ENCODE data around the gene SLC9A5.

The SLC9A5 gene

DNA sequence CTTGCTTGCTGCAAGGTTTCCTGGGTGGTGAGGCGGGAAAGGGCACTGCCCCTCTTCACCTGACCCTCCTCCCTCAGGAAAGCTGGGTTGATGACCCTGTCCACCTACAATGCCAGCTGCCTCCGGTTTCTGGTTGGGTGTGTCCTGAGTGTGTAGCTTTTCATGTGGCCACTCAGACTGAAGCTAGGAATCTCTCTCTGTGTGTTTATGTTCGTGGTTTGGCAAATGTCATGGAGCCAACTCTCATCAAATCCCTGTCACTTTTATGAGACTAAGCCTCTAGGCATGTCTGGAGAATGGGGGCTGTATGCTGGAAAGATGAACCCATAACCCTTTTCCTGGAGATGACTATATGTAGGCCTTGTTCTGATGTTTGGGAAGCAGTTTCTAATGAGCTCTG is 47.6 kb downstream of the SLC9A5 start (continued):
- TF ChIP-seq, protein P1, sequence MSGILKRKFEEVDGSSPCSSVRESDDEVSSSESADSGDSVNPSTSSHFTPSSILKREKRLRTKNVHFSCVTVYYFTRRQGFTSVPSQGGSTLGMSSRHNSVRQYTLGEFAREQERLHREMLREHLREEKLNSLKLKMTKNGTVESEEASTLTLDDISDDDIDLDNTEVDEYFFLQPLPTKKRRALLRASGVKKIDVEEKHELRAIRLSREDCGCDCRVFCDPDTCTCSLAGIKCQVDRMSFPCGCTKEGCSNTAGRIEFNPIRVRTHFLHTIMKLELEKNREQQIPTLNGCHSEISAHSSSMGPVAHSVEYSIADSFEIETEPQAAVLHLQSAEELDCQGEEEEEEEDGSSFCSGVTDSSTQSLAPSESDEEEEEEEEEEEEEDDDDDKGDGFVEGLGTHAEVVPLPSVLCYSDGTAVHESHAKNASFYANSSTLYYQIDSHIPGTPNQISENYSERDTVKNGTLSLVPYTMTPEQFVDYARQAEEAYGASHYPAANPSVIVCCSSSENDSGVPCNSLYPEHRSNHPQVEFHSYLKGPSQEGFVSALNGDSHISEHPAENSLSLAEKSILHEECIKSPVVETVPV (CRISPR knock-in tag; IDR thresholded peaks at IDR 0.05) = no peak
- TF ChIP-seq PPARA (CRISPR knock-in tag; IDR thresholded peaks at IDR 0.05; ENCODE audit: borderline replicate concordance) = no peak

DNA sequence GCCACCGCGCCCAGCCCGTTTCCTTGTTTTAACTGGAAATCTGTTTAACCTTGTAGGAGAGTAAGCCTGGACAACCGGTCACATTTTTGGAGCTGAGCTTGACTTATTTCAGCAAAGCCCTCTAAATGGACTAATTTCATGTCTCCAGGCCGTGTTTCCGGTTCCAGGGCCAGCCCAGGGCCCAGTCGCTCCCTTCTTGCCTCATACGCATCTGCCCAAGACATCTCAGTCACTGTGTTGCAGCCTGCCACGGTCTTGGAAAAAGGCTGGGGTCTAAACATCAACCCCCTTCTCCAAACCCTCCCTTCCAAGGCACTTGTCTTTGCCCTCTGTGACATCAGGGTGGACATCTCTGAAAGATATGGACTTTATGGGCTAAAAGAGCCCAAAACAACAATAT is 49.5 kb downstream of the SLC9A5 start:
- no peak for ATAC-seq
- TF ChIP-seq ESRRG (CRISPR knock-in tag; IDR thresholded peaks at IDR 0.05) (no peak), TCF4 (CRISPR knock-in tag; IDR thresholded peaks at IDR 0.05; ENCODE audit: borderline replicate concordance) (no peak)
- TF ChIP-seq, protein P2, sequence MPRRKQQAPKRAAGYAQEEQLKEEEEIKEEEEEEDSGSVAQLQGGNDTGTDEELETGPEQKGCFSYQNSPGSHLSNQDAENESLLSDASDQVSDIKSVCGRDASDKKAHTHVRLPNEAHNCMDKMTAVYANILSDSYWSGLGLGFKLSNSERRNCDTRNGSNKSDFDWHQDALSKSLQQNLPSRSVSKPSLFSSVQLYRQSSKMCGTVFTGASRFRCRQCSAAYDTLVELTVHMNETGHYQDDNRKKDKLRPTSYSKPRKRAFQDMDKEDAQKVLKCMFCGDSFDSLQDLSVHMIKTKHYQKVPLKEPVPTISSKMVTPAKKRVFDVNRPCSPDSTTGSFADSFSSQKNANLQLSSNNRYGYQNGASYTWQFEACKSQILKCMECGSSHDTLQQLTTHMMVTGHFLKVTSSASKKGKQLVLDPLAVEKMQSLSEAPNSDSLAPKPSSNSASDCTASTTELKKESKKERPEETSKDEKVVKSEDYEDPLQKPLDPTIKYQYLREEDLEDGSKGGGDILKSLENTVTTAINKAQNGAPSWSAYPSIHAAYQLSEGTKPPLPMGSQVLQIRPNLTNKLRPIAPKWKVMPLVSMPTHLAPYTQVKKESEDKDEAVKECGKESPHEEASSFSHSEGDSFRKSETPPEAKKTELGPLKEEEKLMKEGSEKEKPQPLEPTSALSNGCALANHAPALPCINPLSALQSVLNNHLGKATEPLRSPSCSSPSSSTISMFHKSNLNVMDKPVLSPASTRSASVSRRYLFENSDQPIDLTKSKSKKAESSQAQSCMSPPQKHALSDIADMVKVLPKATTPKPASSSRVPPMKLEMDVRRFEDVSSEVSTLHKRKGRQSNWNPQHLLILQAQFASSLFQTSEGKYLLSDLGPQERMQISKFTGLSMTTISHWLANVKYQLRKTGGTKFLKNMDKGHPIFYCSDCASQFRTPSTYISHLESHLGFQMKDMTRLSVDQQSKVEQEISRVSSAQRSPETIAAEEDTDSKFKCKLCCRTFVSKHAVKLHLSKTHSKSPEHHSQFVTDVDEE (CRISPR knock-in tag; IDR thresholded peaks at IDR 0.05) = no peak

DNA sequence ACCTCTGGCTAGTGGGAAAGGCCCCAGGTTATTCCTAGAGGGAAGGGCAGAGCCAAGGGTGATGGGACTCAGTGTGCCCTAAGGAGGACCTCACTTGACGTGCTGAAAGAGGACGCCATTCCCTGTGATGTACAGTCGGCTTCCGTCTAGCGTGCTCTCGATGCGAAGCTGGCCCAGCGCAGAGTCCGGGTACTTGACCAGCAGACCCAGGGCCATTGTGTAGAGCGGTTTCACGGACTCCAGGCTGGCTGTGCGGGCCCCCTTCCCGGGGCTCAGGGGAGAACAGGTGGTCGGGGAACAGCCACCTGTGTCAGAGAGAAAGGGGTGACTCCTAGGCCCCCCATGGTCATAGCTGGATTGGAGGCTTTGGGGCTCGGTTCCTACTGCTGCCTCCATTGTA is 50.5 kb downstream of the SLC9A5 start:
- no peak for TF ChIP-seq PPARA (CRISPR knock-in tag; IDR thresholded peaks at IDR 0.05; ENCODE audit: borderline replicate concordance)
- TF ChIP-seq, protein P1 (CRISPR knock-in tag; IDR thresholded peaks at IDR 0.05) = no peak
- no peak for ATAC-seq

DNA sequence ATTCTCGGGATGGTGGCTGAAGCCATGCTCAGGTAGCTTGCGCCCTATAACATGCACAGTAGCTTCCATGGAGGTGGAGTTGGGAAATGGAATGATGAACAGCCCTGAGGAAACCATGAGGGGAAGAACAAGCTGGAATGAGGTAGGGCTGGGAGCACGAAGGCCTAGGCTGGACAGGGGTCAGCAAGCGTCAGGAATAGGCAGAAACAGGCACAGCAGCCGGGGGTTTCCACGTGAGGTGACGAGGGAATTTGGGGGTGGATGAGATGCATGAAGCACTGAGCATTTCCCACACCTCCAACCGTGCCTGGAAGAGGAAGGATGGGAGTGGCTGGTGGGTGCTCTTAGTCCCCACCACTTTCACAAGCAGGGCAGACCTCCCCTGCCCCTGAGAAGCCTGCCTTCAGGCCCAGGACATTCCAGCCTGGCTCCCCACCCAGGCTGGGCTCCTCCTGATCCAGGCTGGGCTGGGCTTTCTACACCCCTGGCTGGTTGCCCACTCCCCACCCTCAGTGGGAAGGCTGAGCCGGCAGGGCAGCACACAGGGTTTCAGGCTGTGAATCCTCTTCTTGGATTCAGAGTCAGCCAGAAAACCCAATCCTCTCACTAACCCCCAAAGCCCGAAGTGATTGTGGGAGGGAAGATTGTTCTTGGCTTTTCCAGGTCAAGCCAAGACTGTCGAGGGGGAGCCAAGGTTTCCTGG is 52.5 kb downstream of the SLC9A5 start:
- no peak for ATAC-seq
- TF ChIP-seq PPARA (CRISPR knock-in tag; IDR thresholded peaks at IDR 0.05; ENCODE audit: borderline replicate concordance) = no peak
- TF ChIP-seq, protein P2 (CRISPR knock-in tag; IDR thresholded peaks at IDR 0.05) = no peak
- TF ChIP-seq ZFP30 (CRISPR knock-in tag; IDR thresholded peaks at IDR 0.05) = no peak
- TF ChIP-seq BACH2 (CRISPR knock-in tag; IDR thresholded peaks at IDR 0.05; ENCODE audit: borderline replicate concordance) = no peak
- TF ChIP-seq GLIS3 (CRISPR knock-in tag; IDR thresholded peaks at IDR 0.05) = no peak
- TF ChIP-seq SNAI2 (CRISPR knock-in tag; IDR thresholded peaks at IDR 0.05) = no peak
- no peak for TF ChIP-seq ZNF70 (CRISPR knock-in tag; IDR thresholded peaks at IDR 0.05)
- TF ChIP-seq, protein P3, sequence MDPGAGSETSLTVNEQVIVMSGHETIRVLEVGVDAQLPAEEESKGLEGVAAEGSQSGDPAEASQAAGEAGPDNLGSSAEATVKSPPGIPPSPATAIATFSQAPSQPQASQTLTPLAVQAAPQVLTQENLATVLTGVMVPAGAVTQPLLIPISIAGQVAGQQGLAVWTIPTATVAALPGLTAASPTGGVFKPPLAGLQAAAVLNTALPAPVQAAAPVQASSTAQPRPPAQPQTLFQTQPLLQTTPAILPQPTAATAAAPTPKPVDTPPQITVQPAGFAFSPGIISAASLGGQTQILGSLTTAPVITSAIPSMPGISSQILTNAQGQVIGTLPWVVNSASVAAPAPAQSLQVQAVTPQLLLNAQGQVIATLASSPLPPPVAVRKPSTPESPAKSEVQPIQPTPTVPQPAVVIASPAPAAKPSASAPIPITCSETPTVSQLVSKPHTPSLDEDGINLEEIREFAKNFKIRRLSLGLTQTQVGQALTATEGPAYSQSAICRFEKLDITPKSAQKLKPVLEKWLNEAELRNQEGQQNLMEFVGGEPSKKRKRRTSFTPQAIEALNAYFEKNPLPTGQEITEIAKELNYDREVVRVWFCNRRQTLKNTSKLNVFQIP (CRISPR knock-in tag; IDR thresholded peaks at IDR 0.05; ENCODE audit: borderline replicate concordance, low read depth) = no peak
- TF ChIP-seq TCF4 (CRISPR knock-in tag; IDR thresholded peaks at IDR 0.05; ENCODE audit: borderline replicate concordance) = no peak
- TF ChIP-seq, protein P1 (CRISPR knock-in tag; IDR thresholded peaks at IDR 0.05) = no peak
- TF ChIP-seq ZFP3 (CRISPR knock-in tag; IDR thresholded peaks at IDR 0.05) = no peak
- TF ChIP-seq TOX (CRISPR knock-in tag; IDR thresholded peaks at IDR 0.05; ENCODE audit: borderline replicate concordance) = no peak
- TF ChIP-seq ZNF8 (CRISPR knock-in tag; IDR thresholded peaks at IDR 0.05) = no peak

Data from SK-N-SH treated with all-trans-retinoic acid at 6 μM for 48 hours (cell line).